Measurements from ENCODE around the gene IQCE.

IQCE gene

GRCh38 chr7:2650451-2650850 is 91.7 kb downstream of the IQCE start:
- DNase-seq (ENCODE audit: low read depth in 1 of 2, low spot score in 1 of 2): no peak
- in situ Hi-C loops (cut with HindIII; ENCODE audit: low pct_unique_long_range_greater_than_20kb, low sequenced_read_pairs): no loop called here
- TF ChIP-seq JUND (IDR thresholded peaks at IDR 0.05; ENCODE audit: low read depth): no peak

- in situ Hi-C loops (cut with HindIII; ENCODE audit: low pct_unique_long_range_greater_than_20kb, low sequenced_read_pairs): no loop called here
- no peak for DNase-seq (ENCODE audit: low read depth in 1 of 2, low spot score in 1 of 2)
- TF ChIP-seq JUND (IDR thresholded peaks at IDR 0.05; ENCODE audit: low read depth): no peak
Observed at GRCh38 chr7:2651336-2651735, 92.6 kb downstream of the IQCE start.

- no peak for TF ChIP-seq JUND (IDR thresholded peaks at IDR 0.05; ENCODE audit: low read depth)
- DNase-seq (ENCODE audit: low read depth in 1 of 2, low spot score in 1 of 2): no peak
- in situ Hi-C loops (cut with HindIII; ENCODE audit: low pct_unique_long_range_greater_than_20kb, low sequenced_read_pairs): no loop called here
Observed at GRCh38 chr7:2651847-2652735, 93.3 kb downstream of the IQCE start.

GRCh38 chr7:2652736-2653060 is 93.9 kb downstream of the IQCE start:
- in situ Hi-C loops (cut with HindIII; ENCODE audit: low pct_unique_long_range_greater_than_20kb, low sequenced_read_pairs): no loop called here
- DNase-seq (ENCODE audit: low read depth in 1 of 2, low spot score in 1 of 2): no peak
- no peak for TF ChIP-seq JUND (IDR thresholded peaks at IDR 0.05; ENCODE audit: low read depth)

- in situ Hi-C loops (cut with HindIII; ENCODE audit: low pct_unique_long_range_greater_than_20kb, low sequenced_read_pairs): no loop called here
- no peak for DNase-seq (ENCODE audit: low read depth in 1 of 2, low spot score in 1 of 2)
- no peak for TF ChIP-seq JUND (IDR thresholded peaks at IDR 0.05; ENCODE audit: low read depth)
Observed at GRCh38 chr7:2654059-2654458, 95.3 kb downstream of the IQCE start.

GRCh38 chr7:2655870-2656614 is 97.3 kb downstream of the IQCE start:
- no peak for DNase-seq (ENCODE audit: low read depth in 1 of 2, low spot score in 1 of 2)
- in situ Hi-C loops (cut with HindIII; ENCODE audit: low pct_unique_long_range_greater_than_20kb, low sequenced_read_pairs): no loop called here
- TF ChIP-seq JUND (IDR thresholded peaks at IDR 0.05; ENCODE audit: low read depth): no peak

- in situ Hi-C loops (cut with HindIII; ENCODE audit: low pct_unique_long_range_greater_than_20kb, low sequenced_read_pairs): no loop called here
- no peak for TF ChIP-seq JUND (IDR thresholded peaks at IDR 0.05; ENCODE audit: low read depth)
- no peak for DNase-seq (ENCODE audit: low read depth in 1 of 2, low spot score in 1 of 2)
Observed at GRCh38 chr7:2657208-2657607, 98.4 kb downstream of the IQCE start.

- TF ChIP-seq JUND (IDR thresholded peaks at IDR 0.05; ENCODE audit: low read depth): no peak
- DNase-seq (ENCODE audit: low read depth in 1 of 2, low spot score in 1 of 2): no peak
- in situ Hi-C loops (cut with HindIII; ENCODE audit: low pct_unique_long_range_greater_than_20kb, low sequenced_read_pairs): no loop called here
Observed at GRCh38 chr7:2657920-2658671, 99.3 kb downstream of the IQCE start.

GRCh38 chr7:2658941-2659340 is 100.2 kb downstream of the IQCE start:
- in situ Hi-C loops (cut with HindIII; ENCODE audit: low pct_unique_long_range_greater_than_20kb, low sequenced_read_pairs): no loop called here
- no peak for DNase-seq (ENCODE audit: low read depth in 1 of 2, low spot score in 1 of 2)
- no peak for TF ChIP-seq JUND (IDR thresholded peaks at IDR 0.05; ENCODE audit: low read depth)

- in situ Hi-C loops (cut with HindIII; ENCODE audit: low pct_unique_long_range_greater_than_20kb, low sequenced_read_pairs): no loop called here
- DNase-seq (ENCODE audit: low read depth in 1 of 2, low spot score in 1 of 2): no peak
- TF ChIP-seq JUND (IDR thresholded peaks at IDR 0.05; ENCODE audit: low read depth): no peak
Observed at GRCh38 chr7:2659556-2660358, 101.0 kb downstream of the IQCE start.

GRCh38 chr7:2660359-2661095 is 101.7 kb downstream of the IQCE start:
- no peak for DNase-seq (ENCODE audit: low read depth in 1 of 2, low spot score in 1 of 2)
- TF ChIP-seq JUND (IDR thresholded peaks at IDR 0.05; ENCODE audit: low read depth): no peak
- in situ Hi-C loops (cut with HindIII; ENCODE audit: low pct_unique_long_range_greater_than_20kb, low sequenced_read_pairs): no loop called here

GRCh38 chr7:2661096-2661449 is 102.3 kb downstream of the IQCE start:
- TF ChIP-seq JUND (IDR thresholded peaks at IDR 0.05; ENCODE audit: low read depth): no peak
- DNase-seq (ENCODE audit: low read depth in 1 of 2, low spot score in 1 of 2): no peak
- in situ Hi-C loops (cut with HindIII; ENCODE audit: low pct_unique_long_range_greater_than_20kb, low sequenced_read_pairs): no loop called here
